CD4-positive, CD25-positive, alpha-beta regulatory T cell (primary cell): ENCODE results near the gene SOWAHC. TPM values are rescaled to one million over a fixed set of nuclear protein-coding genes. Genes with fewer than 3 reads are reported as not detected.
A peak's percentile ranks its signal among the peaks of the same experiment; 100 is the strongest.
"Not testable (repeated sequence)": the region's sequence is repeated elsewhere in the genome, so short reads cannot be mapped to it uniquely, and the experiment has no call there.

ENCODE experiments used
- ATAC-seq, 2 donors: fragments of 150-1000 bp; cut with Tn5 transposase; one replicate each; pipeline ENCODE4 v1.10.0; 2021; ENCODE audit warnings: low read depth in 2 of 2, moderate number of reproducible peaks in 2 of 2, moderate library complexity in 1 of 2
- DNase-seq, 3 donors: peaks; one replicate each; pipeline versions ENCODE4 v3.0.0 to v3.0.0-alpha.2; 2012 to 2022; ENCODE audit warnings: mixed read lengths in 1 of 3
- H3K27ac ChIP-seq: one replicate; pipeline ENCODE4 v1.7.0; 2013; ENCODE audit warnings: mild to moderate bottlenecking, low read length; ENCODE audit not compliant: insufficient read depth, poor library complexity, severe bottlenecking
- H3K27me3 ChIP-seq: one replicate; pipeline ENCODE4 v1.7.0; 2013; ENCODE audit warnings: low read length; ENCODE audit not compliant: control insufficient read depth, insufficient read depth
- H3K36me3 ChIP-seq: one replicate; pipeline ENCODE4 v1.7.0; 2013; ENCODE audit warnings: mild to moderate bottlenecking, low read length, moderate library complexity; ENCODE audit not compliant: control insufficient read depth, insufficient read depth
- H3K4me1 ChIP-seq: 2 replicates; pipeline ENCODE4 v1.7.0; 2013; ENCODE audit warnings: mild to moderate bottlenecking, low read length; ENCODE audit not compliant: insufficient read depth, control insufficient read depth, poor library complexity, severe bottlenecking
- H3K4me3 ChIP-seq: one replicate; pipeline ENCODE4 v1.7.0; 2013; ENCODE audit warnings: low read depth, mild to moderate bottlenecking, low read length, moderate library complexity
- H3K9me3 ChIP-seq, 2 experiments: 1 replicate in 1 of 2; 2 replicates in 1 of 2; pipeline ENCODE4 v1.7.0; 2013; ENCODE audit warnings: low read length in 2 of 2, mild to moderate bottlenecking in 1 of 2, moderate library complexity in 1 of 2; ENCODE audit not compliant: control insufficient read depth in 2 of 2
- H3K27ac Mint-ChIP-seq, 3 donors: one replicate each; pipeline ENCODE4 v1.8.0; 2020 to 2022; ENCODE audit warnings: mild to moderate bottlenecking in 3 of 3, mixed read lengths in 3 of 3, moderate library complexity in 2 of 3
- H3K27me3 Mint-ChIP-seq: one replicate; pipeline ENCODE4 v1.8.0; 2022; ENCODE audit warnings: mild to moderate bottlenecking, mixed read lengths
- H3K36me3 Mint-ChIP-seq: one replicate; pipeline ENCODE4 v1.8.0; 2020; ENCODE audit warnings: mixed read lengths
- H3K4me1 Mint-ChIP-seq, 4 donors: one replicate each; pipeline ENCODE4 v1.8.0; 2020 to 2022; ENCODE audit warnings: mixed read lengths in 4 of 4, mild to moderate bottlenecking in 1 of 4
- H3K4me3 Mint-ChIP-seq, 4 donors: one replicate each; pipeline ENCODE4 v1.8.0; 2020 to 2022; ENCODE audit warnings: mild to moderate bottlenecking in 4 of 4, mixed read lengths in 4 of 4, moderate library complexity in 3 of 4
- H3K9me3 Mint-ChIP-seq, 7 donors: one replicate each; pipeline ENCODE4 v1.8.0; 2020 to 2022; ENCODE audit warnings: mixed read lengths in 7 of 7, mild to moderate bottlenecking in 3 of 7, moderate library complexity in 2 of 7
- polyA plus RNA-seq, 4 donors: library from polyadenylated mRNA; unstranded; fragments of 300-500 nt; fragmentation: Illumina TruSeq; gene quantifications; one replicate each; pipeline ENCODE4 v1.2.3, GENCODE V29; 2021
- total RNA-seq: library from RNA; stranded (reverse); gene quantifications from one replicate; pipeline ENCODE4 v1.2.3, GENCODE V29; 2022

Gene SOWAHC
- total RNA-seq (4.8 TPM), polyA plus RNA-seq (1 to 10 TPM in 3 of 4 donors, under 1 TPM in 1; 0.86 to 2.7 (median 1.3) TPM)

- H3K9me3 ChIP-seq: no peaks in the 10 kb centered on the region
- Mint-ChIP-seq H3K27me3 (peaks cover 76% of the 10 kb centered on the region), H3K36me3 (no peaks in the 10 kb centered on the region), H3K4me3 (peak within 1 kb of the TSS; percentile 90 to 95 (median 93)), H3K27ac (peak within 1 kb of the TSS; percentile 65 to 73 (median 71)), H3K9me3 (peaks cover 0 to 6% (median 4%) of the 10 kb centered on the region in 7 donors), H3K4me1 (peaks cover 7 to 30% (median 14%) of the 10 kb centered on the region in 4 donors)
- DNase-seq: peak; percentile 77 to 88 (median 85)
- H3K4me3 ChIP-seq: peak within 1 kb of the TSS; percentile 63
- peak; percentile 92 for ATAC-seq
- H3K27ac ChIP-seq: peak within 1 kb of the TSS; percentile 51
- H3K36me3 ChIP-seq: no peaks in the 10 kb centered on the region
- peaks cover 24% of the 10 kb centered on the region for H3K4me1 ChIP-seq
- peaks cover 27% of the 10 kb centered on the region for H3K27me3 ChIP-seq
These were observed at the start of gene SOWAHC, which contains the start of gene SEPTIN10 for GRCh38 chr2:109613922-109614714. SOWAHC (plus strand) TSS chr2:109614364; CDS start chr2:109614490, 126 bp downstream. SEPTIN10 (minus strand) TSS chr2:109613966; CDS start chr2:109613827, 139 bp downstream.

GRCh38 chr2:109575373-109575772, 38.8 kb upstream of the SOWAHC start:
- Mint-ChIP-seq H3K27me3 (peaks cover 6% of the 10 kb centered on the region), H3K9me3 (no peaks in the 10 kb centered on the region), H3K27ac (no peak overlapping the region), H3K4me3 (no peak overlapping the region), H3K4me1 (no peaks in the 10 kb centered on the region), H3K36me3 (no peaks in the 10 kb centered on the region)
- DNase-seq (no peak), ATAC-seq (no peak)
- Histone ChIP-seq H3K36me3 (no peaks in the 10 kb centered on the region), H3K27me3 (no peaks in the 10 kb centered on the region), H3K27ac (no peak overlapping the region), H3K9me3 (no peaks in the 10 kb centered on the region), H3K4me1 (no peaks in the 10 kb centered on the region), H3K4me3 (no peak overlapping the region)

- not testable (repeated sequence) for H3K27me3 ChIP-seq, DNase-seq, H3K9me3 Mint-ChIP-seq, H3K36me3 ChIP-seq, H3K27ac Mint-ChIP-seq, ATAC-seq, H3K36me3 Mint-ChIP-seq, H3K4me1 ChIP-seq, H3K4me3 ChIP-seq, H3K9me3 ChIP-seq, H3K4me1 Mint-ChIP-seq, H3K27ac ChIP-seq, H3K4me3 Mint-ChIP-seq, H3K27me3 Mint-ChIP-seq
These were observed 36.5 kb upstream of the SOWAHC start for GRCh38 chr2:109577630-109578029.

GRCh38 chr2:109582928-109583895, 31.0 kb upstream of the SOWAHC start:
- no peak for ATAC-seq
- Histone ChIP-seq H3K36me3 (no peaks in the 10 kb centered on the region), H3K4me1 (no peaks in the 10 kb centered on the region), H3K9me3 (no peaks in the 10 kb centered on the region), H3K27me3 (peaks cover 2% of the 10 kb centered on the region), H3K4me3 (no peak overlapping the region), H3K27ac (no peak overlapping the region)
- Mint-ChIP-seq H3K27ac (no peak overlapping the region), H3K4me1 (peaks cover 0 to 9% (median 2%) of the 10 kb centered on the region in 4 donors), H3K9me3 (peaks cover 0 to 4% (median 0%) of the 10 kb centered on the region in 7 donors), H3K36me3 (no peaks in the 10 kb centered on the region), H3K27me3 (no peaks in the 10 kb centered on the region), H3K4me3 (no peak overlapping the region)
- DNase-seq: no peak

- Mint-ChIP-seq H3K27me3 (no peaks in the 10 kb centered on the region), H3K4me1 (peaks cover 0 to 9% (median 2%) of the 10 kb centered on the region in 4 donors), H3K36me3 (no peaks in the 10 kb centered on the region), H3K4me3 (no peak overlapping the region), H3K27ac (no peak overlapping the region), H3K9me3 (peaks cover 0 to 4% (median 0%) of the 10 kb centered on the region in 7 donors)
- Histone ChIP-seq H3K36me3 (no peaks in the 10 kb centered on the region), H3K4me3 (no peak overlapping the region), H3K27ac (no peak overlapping the region), H3K4me1 (no peaks in the 10 kb centered on the region), H3K27me3 (peaks cover 2% of the 10 kb centered on the region), H3K9me3 (no peaks in the 10 kb centered on the region)
- DNase-seq (no peak), ATAC-seq (no peak)
These were observed 27.5 kb upstream of the SOWAHC start for GRCh38 chr2:109586687-109587086.

- no peaks in the 10 kb centered on the region for H3K36me3 ChIP-seq
- H3K4me1 ChIP-seq: no peaks in the 10 kb centered on the region
- H3K4me3 ChIP-seq: no peak overlapping the region
- Mint-ChIP-seq H3K27me3 (no peaks in the 10 kb centered on the region), H3K36me3 (no peaks in the 10 kb centered on the region), H3K4me1 (no peaks in the 10 kb centered on the region), H3K4me3 (no peak overlapping the region), H3K9me3 (peaks cover 0 to 2% (median 0%) of the 10 kb centered on the region in 7 donors), H3K27ac (no peak overlapping the region)
- H3K27ac ChIP-seq: no peak overlapping the region
- no peaks in the 10 kb centered on the region for H3K9me3 ChIP-seq
- DNase-seq (no peak), ATAC-seq (no peak)
- no peaks in the 10 kb centered on the region for H3K27me3 ChIP-seq
These were observed 23.0 kb upstream of the SOWAHC start for GRCh38 chr2:109591206-109591605.

GRCh38 chr2:109592905-109593304, 21.3 kb upstream of the SOWAHC start:
- ATAC-seq (no peak), DNase-seq (no peak)
- Histone ChIP-seq H3K9me3 (no peaks in the 10 kb centered on the region), H3K4me1 (no peaks in the 10 kb centered on the region), H3K27me3 (no peaks in the 10 kb centered on the region), H3K36me3 (no peaks in the 10 kb centered on the region), H3K27ac (no peak overlapping the region), H3K4me3 (no peak overlapping the region)
- no peak overlapping the region for H3K4me3 Mint-ChIP-seq
- no peak overlapping the region for H3K27ac Mint-ChIP-seq
- H3K36me3 Mint-ChIP-seq: no peaks in the 10 kb centered on the region
- no peaks in the 10 kb centered on the region for H3K4me1 Mint-ChIP-seq
- peaks cover under 1% of the 10 kb centered on the region for H3K27me3 Mint-ChIP-seq
- H3K9me3 Mint-ChIP-seq: no peaks in the 10 kb centered on the region
